ENCODE measurements around the gene IRX6. TPM values are rescaled to one million over a fixed set of nuclear protein-coding genes. Genes with fewer than 3 reads are reported as not detected.

Gene IRX6
- total RNA-seq, 1 experiment from 2014 or later, result not detected

DNA sequence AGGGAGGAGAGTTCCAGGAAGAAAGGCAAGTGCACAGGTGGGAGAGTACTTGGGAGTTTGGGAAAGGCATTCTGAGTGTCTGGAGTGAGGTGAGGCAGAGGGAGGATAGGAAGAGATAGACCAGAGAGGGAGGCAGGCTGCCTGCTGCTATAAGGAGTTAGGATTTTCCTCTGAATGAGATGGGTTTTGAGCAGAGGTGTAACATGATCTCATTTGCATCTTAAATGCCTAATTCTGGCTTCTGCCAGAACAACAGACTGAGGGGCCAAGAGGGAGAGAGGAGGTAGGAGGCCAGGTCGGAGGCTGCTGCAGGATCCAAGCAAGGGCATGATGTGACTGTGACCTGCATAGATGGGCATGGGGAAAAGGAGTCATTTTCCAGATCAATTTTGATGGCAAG, 31.5 kb upstream of the IRX6 start:
- Histone ChIP-seq H4K20me1 (ENCODE audit: control insufficient read depth, insufficient read depth, insufficient read length) (no peaks in the 10 kb centered on the region), H3K18ac (ENCODE audit: insufficient read length, low read depth, low read length) (no peak overlapping the region), H3K4me1 (ENCODE audit: insufficient read depth, low read length) (peaks cover 6% of the 10 kb centered on the region; the same call in 1 of the 2 replicates), H3K27me3 (ENCODE audit: insufficient read depth, low read length) (no peaks in the 10 kb centered on the region), H3K23ac (ENCODE audit: insufficient read length, low read depth, low read length) (no peak overlapping the region), H3K27ac (ENCODE audit: insufficient read length, low read depth, low read length) (no peak overlapping the region), H2AK5ac (ENCODE audit: insufficient read length, low read length) (no peak overlapping the region), H2BK120ac (ENCODE audit: low read depth, low read length, poor library complexity, severe bottlenecking) (no peak overlapping the region), H4K5ac (ENCODE audit: insufficient read length, low read depth, low read length) (no peak overlapping the region), H3K4me2 (ENCODE audit: insufficient read depth, insufficient read length, low read length) (peak overlapping the region; percentile 6), H3K9me3 (ENCODE audit: control insufficient read depth, low read depth, low read length) (no peaks in the 10 kb centered on the region), H4K91ac (ENCODE audit: insufficient read length, low read depth, low read length) (no peak overlapping the region), H3K14ac (ENCODE audit: insufficient read depth, low read length) (no peak overlapping the region), H3K79me2 (ENCODE audit: insufficient read depth, low read length) (no peaks in the 10 kb centered on the region), H3K23me2 (ENCODE audit: insufficient read length, low read depth, low read length, poor library complexity, severe bottlenecking) (no peaks in the 10 kb centered on the region), H3K4ac (ENCODE audit: low read depth, low read length) (no peak overlapping the region), H3T11ph (ENCODE audit: low read length) (no peak overlapping the region), H2BK12ac (ENCODE audit: insufficient read length, low read depth, low read length) (no peak overlapping the region), H4K8ac (replicated peaks; ENCODE audit: insufficient read length, low read depth, low read length) (no peak overlapping the region), H3K9ac (ENCODE audit: extremely low read depth, insufficient read length, low read length) (no peak overlapping the region), H2AFZ (ENCODE audit: low read length) (no peak overlapping the region), H2BK5ac (ENCODE audit: insufficient read length, low read length) (no peak overlapping the region), H3K56ac (ENCODE audit: insufficient read length, low read depth, low read length) (no peak overlapping the region), H2BK15ac (ENCODE audit: low read depth, low read length) (no peak overlapping the region), H3K79me1 (ENCODE audit: insufficient read depth, low read depth, low read length, poor library complexity, severe bottlenecking) (no peaks in the 10 kb centered on the region), H2BK20ac (ENCODE audit: low read depth, low read length, poor library complexity, severe bottlenecking) (no peak overlapping the region)
- peak overlapping the region in 2 of 3 experiments; percentile 1 to 22; a peak in 2 of 7 replicates for H3K27ac Mint-ChIP-seq
- no CpG with 5 or more reads among the region's 1 CpG for WGBS (ENCODE audit: extremely low coverage, insufficient read length, low lambda C conversion rate)
- TF ChIP-seq, protein P1, sequence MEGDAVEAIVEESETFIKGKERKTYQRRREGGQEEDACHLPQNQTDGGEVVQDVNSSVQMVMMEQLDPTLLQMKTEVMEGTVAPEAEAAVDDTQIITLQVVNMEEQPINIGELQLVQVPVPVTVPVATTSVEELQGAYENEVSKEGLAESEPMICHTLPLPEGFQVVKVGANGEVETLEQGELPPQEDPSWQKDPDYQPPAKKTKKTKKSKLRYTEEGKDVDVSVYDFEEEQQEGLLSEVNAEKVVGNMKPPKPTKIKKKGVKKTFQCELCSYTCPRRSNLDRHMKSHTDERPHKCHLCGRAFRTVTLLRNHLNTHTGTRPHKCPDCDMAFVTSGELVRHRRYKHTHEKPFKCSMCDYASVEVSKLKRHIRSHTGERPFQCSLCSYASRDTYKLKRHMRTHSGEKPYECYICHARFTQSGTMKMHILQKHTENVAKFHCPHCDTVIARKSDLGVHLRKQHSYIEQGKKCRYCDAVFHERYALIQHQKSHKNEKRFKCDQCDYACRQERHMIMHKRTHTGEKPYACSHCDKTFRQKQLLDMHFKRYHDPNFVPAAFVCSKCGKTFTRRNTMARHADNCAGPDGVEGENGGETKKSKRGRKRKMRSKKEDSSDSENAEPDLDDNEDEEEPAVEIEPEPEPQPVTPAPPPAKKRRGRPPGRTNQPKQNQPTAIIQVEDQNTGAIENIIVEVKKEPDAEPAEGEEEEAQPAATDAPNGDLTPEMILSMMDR (conservative IDR thresholded peaks at IDR 0.05), result no peak
- peaks cover 2% of the 10 kb centered on the region for H3K27me3 Mint-ChIP-seq (ENCODE audit: low read depth)
- H3K4me3 Mint-ChIP-seq, result peak overlapping the region in 1 of 2 experiments; percentile 0; a peak in 2 of 5 replicates
- peak; percentile 50 for DNase-seq
- H3K36me3 Mint-ChIP-seq (ENCODE audit: insufficient read depth in 1 of 3, low read depth in 3 of 3), result peaks cover under 1 to 11% (median under 1%) of the 10 kb centered on the region in 3 experiments; a peak in 5 of 7 replicates
- H3K4me1 Mint-ChIP-seq, result peaks cover 29 to 36% of the 10 kb centered on the region in 2 experiments
- peaks cover 7 to 11% of the 10 kb centered on the region in 2 experiments for H3K9me3 Mint-ChIP-seq
